GM21447 (cell line): ENCODE measurements around the gene ANXA10.
A peak's percentile ranks its signal among the peaks of the same experiment; 100 is the strongest.
"Not testable (repeated sequence)": the region's sequence is repeated elsewhere in the genome, so short reads cannot be mapped to it uniquely, and the experiment has no call there.

ENCODE experiments used
- ATAC-seq: cut with Tn5 transposase; IDR thresholded peaks from one replicate; pipeline ENCODE4 v1.9.1; 2021; ENCODE audit not compliant: unreplicated experiment

ANXA10 gene, protein sequence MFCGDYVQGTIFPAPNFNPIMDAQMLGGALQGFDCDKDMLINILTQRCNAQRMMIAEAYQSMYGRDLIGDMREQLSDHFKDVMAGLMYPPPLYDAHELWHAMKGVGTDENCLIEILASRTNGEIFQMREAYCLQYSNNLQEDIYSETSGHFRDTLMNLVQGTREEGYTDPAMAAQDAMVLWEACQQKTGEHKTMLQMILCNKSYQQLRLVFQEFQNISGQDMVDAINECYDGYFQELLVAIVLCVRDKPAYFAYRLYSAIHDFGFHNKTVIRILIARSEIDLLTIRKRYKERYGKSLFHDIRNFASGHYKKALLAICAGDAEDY

DNA sequence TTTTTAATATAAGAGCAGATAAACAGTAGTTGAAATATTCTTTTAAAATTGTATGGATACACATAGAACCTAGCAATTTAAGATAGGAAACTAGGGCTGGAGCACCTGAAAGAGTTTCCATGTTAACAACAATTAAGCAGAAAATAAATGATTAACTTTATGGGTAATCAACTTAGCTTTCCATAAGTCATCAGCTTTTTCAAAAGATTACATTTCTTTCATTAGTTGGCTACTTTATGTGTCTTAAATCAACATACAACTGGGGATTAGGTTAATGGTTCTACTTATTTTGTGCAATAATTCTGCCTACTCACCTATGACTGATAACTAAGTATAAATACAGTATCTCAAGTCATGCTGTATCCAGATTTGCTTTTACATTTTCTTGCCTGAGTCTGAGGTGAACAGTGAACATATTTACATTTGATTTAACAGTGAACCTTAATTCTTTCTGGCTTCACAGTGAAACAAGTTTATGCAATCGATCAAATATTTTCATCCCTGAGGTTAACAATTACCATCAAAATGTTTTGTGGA is at the start of gene ANXA10:
ANXA10 (plus strand) TSS at position 362 of the 537 bp plus-strand sequence; CDS start at position 526, 164 bp downstream.
- ATAC-seq: no peak

DNA sequence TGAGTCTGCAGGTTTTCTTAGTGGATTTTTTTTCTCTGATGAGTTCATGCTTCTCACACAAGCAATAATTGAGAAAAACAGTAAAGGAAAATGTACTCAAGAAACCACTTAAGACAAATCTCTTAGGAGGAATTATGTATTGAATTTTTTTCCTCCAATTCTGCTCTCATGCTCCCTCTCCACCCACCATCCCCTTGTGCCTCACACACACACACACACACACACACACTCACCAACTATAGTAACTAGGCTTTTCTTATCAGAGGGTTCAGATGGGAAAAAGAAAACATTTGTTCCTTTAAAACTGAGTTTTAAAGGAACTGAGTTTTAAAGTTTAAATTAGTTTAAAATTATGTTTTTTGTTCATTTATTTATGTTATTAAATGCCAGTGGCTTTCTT is 47.0 kb upstream of the ANXA10 start:
- ATAC-seq: no peak

DNA sequence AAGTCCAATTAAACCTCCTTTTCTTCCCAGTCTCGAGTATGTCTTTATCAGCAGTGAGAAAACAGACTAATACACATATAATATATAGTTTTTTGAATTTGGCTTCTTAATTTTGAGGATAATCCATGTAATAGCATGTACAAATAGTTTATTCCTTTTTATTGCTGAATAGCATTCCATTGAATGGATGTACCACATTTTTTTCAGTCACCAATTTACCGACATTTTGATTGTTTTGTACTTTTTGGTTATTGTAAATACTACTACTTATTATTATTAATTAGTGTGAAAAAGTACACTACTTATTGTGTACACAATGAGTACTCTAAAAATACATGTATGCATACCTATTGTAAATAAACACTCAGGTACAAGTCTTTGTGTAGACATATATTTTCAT is 42.3 kb upstream of the ANXA10 start:
- ATAC-seq: no peak

DNA sequence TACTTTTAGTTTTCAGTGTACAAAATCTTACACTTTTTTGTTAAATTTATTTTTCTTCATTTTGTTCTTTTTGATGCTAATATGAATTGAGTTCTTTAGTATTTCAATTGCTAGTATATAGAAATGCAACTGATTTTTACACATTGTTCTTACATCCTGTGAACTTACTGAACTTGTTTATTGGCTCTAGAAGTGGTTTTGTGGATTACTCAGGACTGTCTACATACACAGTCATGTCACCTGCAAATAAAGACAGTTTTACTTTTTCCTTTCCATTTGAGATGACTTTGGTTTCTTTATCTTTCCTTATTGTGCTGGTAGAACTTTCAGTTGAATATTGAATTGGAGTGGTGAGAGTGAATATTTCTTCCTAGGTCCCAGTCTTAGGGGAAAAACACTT is 40.8 kb upstream of the ANXA10 start:
- ATAC-seq: no peak

DNA sequence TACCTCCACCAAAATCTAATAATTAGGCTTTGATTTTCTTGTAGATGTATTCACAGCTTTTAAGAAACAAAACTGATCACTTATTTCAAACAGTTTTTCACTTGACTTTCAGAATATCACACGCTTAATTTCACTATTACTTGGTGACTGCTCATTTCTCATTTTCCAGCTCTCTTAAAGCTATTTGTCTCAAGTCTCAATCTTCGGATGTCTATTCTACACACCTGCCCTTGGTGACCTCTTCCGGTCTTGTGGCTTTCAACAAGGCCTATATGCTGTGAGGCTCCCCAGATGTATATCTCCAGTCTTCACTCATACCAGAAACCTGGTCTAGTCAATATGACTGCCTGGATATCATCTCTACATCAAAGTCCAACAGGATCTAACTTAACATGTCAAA is 34.9 kb upstream of the ANXA10 start:
- no peak for ATAC-seq

DNA sequence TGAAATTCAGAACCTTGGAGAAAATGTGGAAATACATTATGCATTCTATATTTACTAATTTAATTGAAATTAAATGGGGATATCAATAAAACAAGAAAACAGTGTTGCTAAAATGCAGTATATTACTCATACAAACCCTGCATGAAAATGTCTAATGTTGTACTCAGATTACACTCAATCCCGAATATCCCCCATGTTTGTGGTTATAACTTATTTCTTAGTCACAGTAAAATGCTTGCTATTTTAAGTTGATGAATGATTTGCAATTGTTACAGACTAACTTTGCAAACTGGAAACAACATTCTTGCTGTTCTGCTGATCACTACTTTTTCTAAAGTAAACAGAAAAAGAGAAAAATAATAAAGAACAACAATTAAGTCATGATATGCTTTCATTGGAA is 33.1 kb upstream of the ANXA10 start:
- no peak for ATAC-seq

DNA sequence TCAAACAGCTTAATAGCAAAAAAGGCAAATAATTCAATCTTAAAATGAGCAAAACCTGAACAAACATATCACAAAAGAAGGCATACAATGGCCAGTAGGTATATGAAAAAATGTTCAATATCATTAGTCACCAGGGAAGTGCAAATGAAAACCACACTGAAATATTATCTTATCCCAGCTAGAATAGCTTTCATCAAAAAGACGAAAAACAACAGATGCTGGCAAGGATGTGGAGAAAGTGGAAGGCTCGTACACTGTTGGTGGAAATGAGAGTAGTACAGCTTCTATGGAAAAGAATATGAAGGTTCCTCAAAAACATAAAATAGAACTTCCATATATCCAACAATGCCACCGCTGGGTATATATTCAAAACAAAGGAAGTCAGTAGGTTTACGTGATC is 29.3 kb upstream of the ANXA10 start:
- ATAC-seq: no peak

DNA sequence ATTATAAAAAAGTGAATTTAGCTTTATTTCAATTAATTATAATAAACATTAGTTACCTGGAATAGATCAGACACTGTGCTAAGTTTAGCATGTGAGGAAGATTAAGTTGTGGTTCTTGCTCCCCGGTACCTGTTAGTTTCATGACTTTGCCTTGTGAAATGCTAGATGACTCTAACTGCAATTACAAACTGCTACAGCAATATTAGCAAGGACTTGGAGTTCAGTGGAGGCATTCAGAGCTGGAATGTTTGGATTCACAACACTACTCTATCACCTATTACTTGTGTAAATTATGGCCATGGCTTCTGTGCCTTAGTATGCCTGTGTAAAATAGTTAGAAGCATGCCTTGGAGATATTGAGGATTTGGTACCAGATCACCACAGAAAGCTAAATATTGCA is 21.4 kb upstream of the ANXA10 start:
- ATAC-seq: no peak

DNA sequence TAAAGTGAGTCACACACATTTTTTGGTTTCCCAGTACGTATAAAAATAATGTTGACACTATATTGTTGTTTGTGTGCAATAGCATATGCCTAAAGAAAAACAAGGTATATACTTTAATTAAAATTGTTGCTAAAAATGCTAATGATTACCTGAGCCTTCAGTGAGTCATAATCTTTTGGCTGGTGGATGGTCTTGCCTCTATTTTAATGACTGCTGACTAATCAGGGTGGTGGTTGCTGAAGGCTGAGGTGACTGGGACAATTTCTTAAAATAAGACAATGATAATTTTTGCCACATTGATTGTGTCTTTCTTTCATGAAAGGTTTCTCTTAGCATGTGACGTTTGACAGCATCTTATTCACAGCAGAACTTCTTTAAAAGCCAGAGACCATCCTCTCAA is 21.0 kb upstream of the ANXA10 start:
- ATAC-seq: no peak

DNA sequence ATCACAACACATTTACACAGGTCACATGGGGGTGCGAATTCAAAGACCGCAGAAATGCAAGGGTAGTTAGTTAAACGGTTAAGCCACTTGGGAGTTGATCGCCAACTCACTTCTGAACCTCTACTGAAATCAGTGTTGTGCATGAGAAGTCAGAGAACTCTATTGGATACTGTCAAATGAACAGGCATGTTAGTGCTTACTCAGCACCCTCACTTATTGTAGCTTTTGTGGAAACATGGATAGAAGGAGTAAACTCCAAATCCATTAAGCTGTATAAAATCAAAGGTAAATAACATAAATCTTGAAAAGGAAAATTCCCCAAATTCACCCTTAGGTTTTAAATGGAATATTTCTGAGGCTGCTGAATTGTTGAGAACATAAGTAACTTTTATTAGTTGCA is 17.5 kb upstream of the ANXA10 start:
- no peak for ATAC-seq

DNA sequence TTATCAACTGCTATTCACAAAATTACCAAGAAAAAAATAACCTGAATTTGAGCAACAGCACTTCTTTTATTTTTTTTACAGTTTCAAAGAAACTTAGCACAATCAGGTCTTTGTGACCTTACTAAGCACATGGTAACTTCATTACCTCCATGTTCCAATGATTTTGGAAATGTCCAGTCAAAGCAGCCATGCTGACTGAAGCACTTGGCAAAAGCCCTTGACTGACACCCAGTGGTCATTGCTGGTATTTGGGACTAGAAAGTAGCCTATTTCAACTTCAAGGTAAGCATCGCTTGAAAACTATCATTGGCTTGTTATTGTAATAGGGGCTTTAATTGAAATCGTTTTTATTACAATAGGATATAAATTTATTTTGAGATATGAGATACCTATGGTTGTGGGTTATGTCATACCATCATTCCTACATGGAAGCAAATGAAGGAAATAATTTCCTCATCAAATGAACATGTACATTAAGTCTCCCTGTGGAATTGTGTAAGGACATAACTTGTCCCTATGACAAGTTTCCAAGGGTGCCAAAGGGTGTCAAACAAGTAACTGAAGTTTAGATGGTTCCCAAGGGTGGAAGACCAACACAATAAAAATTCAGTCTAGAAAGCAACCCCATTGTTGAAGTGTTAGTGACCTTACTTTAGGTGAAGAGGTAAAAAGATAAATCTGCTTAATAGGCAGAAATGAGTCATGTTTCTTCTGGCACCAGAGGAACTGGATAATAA is 15.2 kb upstream of the ANXA10 start:
- ATAC-seq: peak; percentile 90

DNA sequence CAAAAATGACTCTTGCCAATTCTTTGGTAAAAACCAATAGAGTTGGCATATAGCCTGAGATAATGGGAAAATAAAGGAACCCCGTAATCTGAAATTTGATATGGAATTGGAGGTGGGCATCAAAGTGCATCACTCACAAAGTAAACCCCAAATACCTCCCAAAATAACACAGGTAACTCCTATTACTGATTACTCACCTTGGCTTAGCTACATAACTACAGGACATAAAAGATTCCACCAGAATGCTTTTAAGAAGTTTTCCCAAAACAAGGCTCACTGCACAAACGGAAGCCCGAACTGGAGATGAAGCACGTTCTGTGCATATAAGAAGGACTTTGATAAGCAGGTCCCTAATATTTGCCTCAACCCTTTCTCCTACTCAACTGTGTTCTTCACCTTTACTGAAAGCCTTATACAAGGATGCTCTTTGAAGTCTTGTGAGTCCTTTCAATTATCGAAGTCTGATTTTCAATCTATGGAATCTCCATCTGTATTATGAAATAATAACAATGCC is 14.6 kb upstream of the ANXA10 start:
- no peak for ATAC-seq

DNA sequence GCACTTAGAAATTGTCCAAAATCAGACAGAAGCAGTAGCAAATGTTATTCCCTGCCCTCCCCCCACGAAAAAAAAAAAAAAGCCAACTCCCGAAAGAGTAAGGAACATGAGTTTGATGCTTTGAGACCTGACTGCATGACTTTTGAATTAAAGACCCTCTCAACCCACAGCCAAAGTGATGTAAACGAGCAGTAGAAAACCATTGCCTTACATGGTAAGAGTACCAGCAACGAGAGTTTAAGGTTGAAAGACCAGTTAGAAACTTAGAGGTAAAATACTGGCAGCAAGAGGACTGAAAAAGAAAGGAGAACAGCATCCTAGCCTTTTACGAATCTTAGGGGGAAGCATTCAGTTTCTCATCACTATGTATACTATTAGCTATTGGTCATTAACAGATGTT is 10.0 kb upstream of the ANXA10 start:
- ATAC-seq: no peak

DNA sequence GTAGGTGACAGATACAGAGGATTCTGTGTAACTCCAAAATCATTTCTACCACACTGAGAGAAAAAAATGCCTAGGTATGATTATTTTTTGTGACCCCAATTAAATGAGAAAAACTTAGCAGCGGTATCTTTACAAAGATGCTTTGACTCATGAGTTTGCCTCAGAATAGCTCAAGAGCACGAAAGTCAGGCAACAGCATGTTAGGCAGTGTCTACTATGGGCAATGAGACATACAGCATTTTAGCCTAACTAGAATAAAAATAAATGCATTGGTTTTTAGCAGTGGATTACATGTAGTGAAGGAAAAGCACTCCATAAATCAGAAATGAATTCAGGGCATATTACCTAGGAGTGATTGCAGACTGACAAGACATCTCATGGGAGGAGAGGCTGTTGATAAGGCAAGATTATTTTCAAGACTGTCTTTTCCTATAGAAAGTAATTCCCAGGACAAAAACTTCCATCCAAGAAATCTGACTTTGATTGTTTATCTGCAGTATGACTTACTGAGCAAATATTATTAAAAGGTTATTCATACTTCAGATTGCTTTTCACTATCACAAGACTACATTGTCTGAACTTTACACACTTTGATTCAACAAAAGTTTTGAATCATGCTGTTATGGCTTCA is 3.6 kb downstream of the ANXA10 start:
- ATAC-seq: no peak

DNA sequence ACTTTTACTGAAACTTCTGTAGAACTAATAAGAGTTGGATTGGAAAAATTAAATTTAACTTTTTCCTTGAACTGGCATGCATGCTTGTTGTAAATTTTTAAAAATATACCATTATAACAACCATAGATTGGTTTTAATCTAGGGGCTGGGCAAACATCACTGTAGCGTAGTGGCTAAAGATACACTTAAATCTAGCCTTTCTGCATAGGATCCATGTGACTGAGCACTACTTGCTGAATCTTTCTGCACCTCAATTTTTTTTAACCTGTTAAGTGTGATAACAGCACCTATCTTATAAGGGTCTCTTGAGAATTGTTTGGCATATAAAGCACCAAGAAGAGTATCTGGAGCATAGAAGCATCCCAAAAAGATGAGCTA is 4.1 kb downstream of the ANXA10 start:
- ATAC-seq: no peak

DNA sequence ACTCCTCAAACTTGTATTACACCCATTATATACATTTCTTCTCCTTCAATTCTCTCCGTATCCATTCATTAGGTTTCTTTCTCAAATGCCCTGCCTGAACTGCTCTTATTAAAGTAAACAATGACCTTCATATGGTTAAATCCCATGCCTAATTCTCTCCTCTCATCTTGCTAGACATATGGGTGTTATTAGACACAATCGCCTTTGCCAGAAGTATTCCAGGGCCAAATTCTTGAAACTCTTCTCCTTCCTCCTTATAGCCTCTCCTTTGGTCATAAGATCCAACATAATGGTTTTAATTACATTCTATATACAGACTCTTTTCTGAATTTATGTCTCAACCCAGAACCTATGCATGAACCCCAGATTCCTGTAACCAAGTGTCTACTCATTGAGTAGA is 4.8 kb downstream of the ANXA10 start:
- no peak for ATAC-seq

DNA sequence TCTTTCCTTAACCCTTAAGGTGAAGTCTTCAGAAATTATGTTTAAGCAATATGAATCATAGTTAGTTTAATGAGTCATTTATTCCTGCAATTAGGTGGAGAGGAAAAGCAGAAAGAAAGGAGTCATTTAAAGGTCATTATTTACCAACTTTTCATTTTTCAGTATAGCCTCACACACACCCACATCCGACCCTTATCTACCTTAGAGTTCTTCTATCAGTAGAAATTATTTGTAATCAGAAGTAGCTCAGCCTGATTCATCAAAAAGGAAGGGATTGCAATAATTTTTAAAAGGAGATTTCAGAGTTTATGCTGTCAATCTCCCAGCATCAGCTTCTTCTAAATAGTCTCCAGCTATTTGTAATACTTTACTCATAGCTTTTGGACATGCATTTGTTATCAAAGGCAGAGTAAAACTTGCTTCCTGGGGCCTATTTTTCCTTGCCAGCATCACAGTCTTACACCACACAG is 5.9 kb downstream of the ANXA10 start:
- ATAC-seq: no peak

DNA sequence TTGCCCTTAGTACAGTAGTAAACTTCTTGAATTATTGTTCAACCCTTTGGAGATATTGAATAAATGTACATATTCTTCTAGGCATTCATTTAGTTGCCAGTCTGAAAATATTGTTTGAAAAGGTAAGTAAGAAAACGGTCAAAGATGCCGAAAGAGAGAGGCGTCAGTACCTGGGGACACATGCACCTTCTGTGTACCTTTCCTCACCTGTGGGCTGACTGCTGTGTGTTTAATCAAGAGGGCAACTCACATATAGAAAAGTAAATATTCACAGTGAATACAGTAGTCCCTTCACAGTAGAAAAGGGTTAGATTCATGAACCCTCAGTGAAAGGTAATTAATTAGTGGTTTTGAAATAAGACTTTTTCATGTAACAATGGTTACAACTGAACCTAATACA is 6.9 kb downstream of the ANXA10 start:
- ATAC-seq: no peak

DNA sequence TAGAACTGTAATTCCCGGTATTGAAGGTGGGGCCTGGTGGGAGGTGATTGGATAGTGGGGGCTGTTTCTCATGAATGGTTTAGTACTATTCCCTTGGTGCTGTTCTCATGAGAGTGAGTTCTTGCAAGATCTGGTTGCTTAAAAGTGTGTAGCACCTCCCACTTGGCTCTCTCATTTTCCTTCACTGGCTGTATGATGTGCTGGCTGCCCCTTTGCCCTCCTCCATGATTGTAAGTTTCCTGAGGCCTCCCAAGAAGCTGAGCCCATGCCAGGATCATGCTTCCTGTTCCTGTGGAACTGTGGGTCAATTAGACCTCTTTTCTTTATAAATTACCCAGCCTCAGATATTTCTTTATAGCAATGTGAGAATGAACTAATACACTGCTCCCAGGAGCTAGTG is 8.7 kb downstream of the ANXA10 start:
- no peak for ATAC-seq

DNA sequence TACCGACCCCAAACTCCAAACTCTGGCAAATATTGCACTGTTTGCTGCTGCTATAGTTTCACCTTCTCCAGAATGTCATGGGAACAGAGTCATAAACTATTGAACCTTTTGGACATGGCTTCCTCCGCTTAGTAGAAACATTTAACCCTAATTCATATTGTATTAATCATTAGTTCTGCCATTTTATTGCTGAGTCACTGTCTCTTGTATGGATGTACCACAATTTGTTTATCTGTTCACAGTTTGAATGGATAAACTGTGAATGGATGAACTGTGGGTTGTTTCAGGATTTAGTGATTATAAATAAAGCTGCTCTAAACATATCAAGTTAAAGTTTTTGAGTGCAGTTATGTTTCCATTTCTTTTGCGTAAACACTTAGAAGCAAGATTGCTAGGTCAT is 10.1 kb downstream of the ANXA10 start:
- no peak for ATAC-seq

DNA sequence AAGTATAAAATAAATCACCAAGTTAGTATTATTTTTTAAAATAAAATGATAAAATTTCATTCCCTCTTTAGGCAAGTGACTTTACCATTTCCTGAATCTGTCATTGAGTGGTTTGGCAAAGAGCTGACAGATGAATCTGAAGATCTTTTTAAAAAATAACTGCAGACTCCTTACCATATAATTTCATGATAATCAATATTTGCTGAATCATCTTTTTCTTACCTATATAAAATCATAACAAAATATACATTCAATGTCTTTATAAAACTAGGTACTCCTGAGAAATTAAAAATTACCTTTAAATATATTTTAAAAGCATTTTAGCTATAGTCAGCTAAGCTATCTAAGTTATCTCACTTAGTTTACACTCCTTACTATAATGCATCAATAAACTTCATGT is 17.2 kb downstream of the ANXA10 start:
- no peak for ATAC-seq

DNA sequence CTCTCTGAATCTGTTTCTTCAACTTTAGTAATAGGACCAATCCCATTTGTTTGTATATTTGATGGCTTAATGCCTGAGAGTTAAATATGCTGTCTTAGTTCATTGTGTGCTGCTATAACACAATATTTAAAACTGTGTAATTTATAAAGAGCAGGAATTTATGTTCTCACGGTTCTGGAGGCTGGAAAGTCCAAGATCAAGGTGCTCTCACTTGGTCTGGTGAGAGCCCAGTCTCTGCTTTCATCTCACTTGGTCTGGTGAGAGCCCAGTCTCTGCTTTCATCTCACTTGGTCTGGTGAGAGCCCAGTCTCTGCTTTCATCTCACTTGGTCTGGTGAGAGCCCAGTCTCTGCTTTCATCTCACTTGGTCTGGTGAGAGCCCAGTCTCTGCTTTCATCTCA is 20.7 kb downstream of the ANXA10 start:
- not testable (repeated sequence) for ATAC-seq
